Neural cell (in vitro differentiated cells): ENCODE data around the gene USH1C. TPM values are rescaled to one million over a fixed set of nuclear protein-coding genes. Genes with fewer than 3 reads are reported as not detected.

Experiments used
- H2AFZ ChIP-seq: fragments of 200-600, 300-800 bp; sonication (generic), shearing (Covaris generic); 2 replicates; pipeline ENCODE4 v1.6.0; 2014; ENCODE audit warnings: low read depth, mild to moderate bottlenecking, antibody characterized with exemption, low read length, moderate library complexity
- H3F3A ChIP-seq: fragments of 200-600 bp; shearing (Covaris generic); 2 replicates; pipeline ENCODE4 v1.6.1; 2016; ENCODE audit warnings: mild to moderate bottlenecking, moderate library complexity, mixed read lengths, antibody characterized with exemption, low read length; ENCODE audit not compliant: insufficient read depth, poor library complexity, severe bottlenecking
- H3K27ac ChIP-seq: fragments of 200-600, 300-800 bp; sonication (generic), shearing (Covaris generic); 2 replicates; pipeline ENCODE4 v1.5.1; 2014; ENCODE audit warnings: mild to moderate bottlenecking, low read length, moderate library complexity
- H3K27me3 ChIP-seq: fragments of 300-800, 200-600 bp; sonication (generic), shearing (Covaris generic); 2 replicates; pipeline ENCODE4 v1.6.0; 2014; ENCODE audit warnings: mild to moderate bottlenecking, low read depth, low read length, moderate library complexity; ENCODE audit not compliant: insufficient read depth
- H3K36me3 ChIP-seq: fragments of 300-800, 200-600 bp; sonication (generic), shearing (Covaris generic); 2 replicates; pipeline ENCODE4 v1.5.1; 2014; ENCODE audit warnings: mild to moderate bottlenecking, antibody characterized with exemption, low read length, moderate library complexity; ENCODE audit not compliant: insufficient read depth
- H3K4me2 ChIP-seq: fragments of 300-800, 200-600 bp; sonication (generic), shearing (Covaris generic); 2 replicates; pipeline ENCODE4 v1.6.0; 2014; ENCODE audit warnings: mild to moderate bottlenecking, low read length
- H3K4me3 ChIP-seq: fragments of 300-800, 200-600 bp; sonication (generic), shearing (Covaris generic); 2 replicates; pipeline ENCODE4 v1.5.1; 2014; ENCODE audit warnings: mild to moderate bottlenecking, low read length, moderate library complexity
- H3K79me2 ChIP-seq: fragments of 200-600 bp; shearing (Covaris generic); replicated peaks from 2 replicates; pipeline ENCODE4 v1.6.0; 2014; ENCODE audit warnings: mild to moderate bottlenecking, low read length, moderate library complexity; ENCODE audit not compliant: insufficient read depth
- H3K9ac ChIP-seq: fragments of 300-800, 200-600 bp; sonication (generic), shearing (Covaris generic); 2 replicates; pipeline ENCODE4 v1.6.1; 2016; ENCODE audit warnings: mild to moderate bottlenecking, low read length, mixed read lengths
- H3K9me2 ChIP-seq: fragments of 200-600 bp; shearing (Covaris generic); 2 replicates; pipeline ENCODE4 v1.6.1; 2016; ENCODE audit warnings: mild to moderate bottlenecking, low read length, mixed read lengths; ENCODE audit not compliant: insufficient read depth
- H3K9me3 ChIP-seq: fragments of 200-600, 300-800 bp; sonication (generic), shearing (Covaris generic); 2 replicates; pipeline ENCODE4 v1.6.1; 2016; ENCODE audit warnings: mild to moderate bottlenecking, mixed run types, low read length, moderate library complexity, mixed read lengths
- H4K20me1 ChIP-seq: fragments of 200-600 bp; shearing (Covaris generic); 2 replicates; pipeline ENCODE4 v1.6.1; 2016; ENCODE audit warnings: mild to moderate bottlenecking, mixed run types; ENCODE audit not compliant: insufficient read depth
- CTCF ChIP-seq: fragments of 450-650 bp; IDR thresholded peaks from 2 replicates; pipeline ENCODE4 v1.5.1; 2014; ENCODE audit warnings: antibody characterized with exemption, mild to moderate bottlenecking, moderate library complexity; ENCODE audit not compliant: poor library complexity, severe bottlenecking
- MXI1 ChIP-seq: fragments of 450-650 bp; conservative IDR thresholded peaks from 2 replicates; pipeline ENCODE4 v1.6.1; 2014; ENCODE audit warnings: antibody characterized with exemption, mild to moderate bottlenecking; ENCODE audit not compliant: poor library complexity, severe bottlenecking
- POLR2AphosphoS5 ChIP-seq: IDR thresholded peaks from 2 replicates; pipeline ENCODE4 v1.6.1; 2012
- RAD21 ChIP-seq: fragments of 450-650 bp; conservative IDR thresholded peaks from 2 replicates; pipeline ENCODE4 v1.6.1; 2014; ENCODE audit warnings: antibody characterized with exemption, mild to moderate bottlenecking, moderate library complexity
- REST ChIP-seq: IDR thresholded peaks from 2 replicates; pipeline ENCODE4 v1.6.1; 2012; ENCODE audit warnings: borderline replicate concordance
- SMC3 ChIP-seq: fragments of 450-650 bp; conservative IDR thresholded peaks from 2 replicates; pipeline ENCODE4 v1.6.1; 2014; ENCODE audit warnings: antibody characterized with exemption, mild to moderate bottlenecking, moderate library complexity; ENCODE audit not compliant: poor library complexity
- TAF1 ChIP-seq: IDR thresholded peaks from 2 replicates; pipeline ENCODE4 v1.6.1; 2012; ENCODE audit warnings: low read depth
- polyA plus RNA-seq: library from polyadenylated mRNA; depleted of rRNA; stranded (reverse); fragments of >200 nt; gene quantifications from 2 replicates; pipeline ENCODE4 v1.2.3, GENCODE V29; 2014

Gene USH1C
- polyA plus RNA-seq, 1 donor from 2014 or later, result 0.67 TPM

GRCh38 chr11:17472467-17472866 is 71.7 kb downstream of the USH1C start:
- no peaks in the 10 kb centered on the region for H3K36me3 ChIP-seq
- peaks cover 33% of the 10 kb centered on the region for H3K27me3 ChIP-seq
- no peak overlapping the region for H2AFZ ChIP-seq
- no peaks in the 10 kb centered on the region for H3K9me3 ChIP-seq
- H3K4me3 ChIP-seq, result no peak overlapping the region
- no peak overlapping the region for H3K9ac ChIP-seq
- no peak overlapping the region for H3K27ac ChIP-seq
- no peaks in the 10 kb centered on the region for H4K20me1 ChIP-seq
- no peak overlapping the region for H3K4me2 ChIP-seq
- no peaks in the 10 kb centered on the region for H3F3A ChIP-seq
- H3K9me2 ChIP-seq, result no peaks in the 10 kb centered on the region
- H3K79me2 ChIP-seq, result no peaks in the 10 kb centered on the region
- TF ChIP-seq TAF1, result no peak
- no peak for TF ChIP-seq POLR2AphosphoS5
- no peak for TF ChIP-seq RAD21
- no peak for TF ChIP-seq CTCF

- TF ChIP-seq POLR2AphosphoS5 (no peak), REST (no peak), MXI1 (no peak), SMC3 (no peak)
- H3K79me2 ChIP-seq, result no peaks in the 10 kb centered on the region
- no peak overlapping the region for H3K27ac ChIP-seq
- H3K36me3 ChIP-seq, result no peaks in the 10 kb centered on the region
- H3K27me3 ChIP-seq, result peaks cover 26% of the 10 kb centered on the region
- H3K4me2 ChIP-seq, result no peak overlapping the region
- no peaks in the 10 kb centered on the region for H3K9me3 ChIP-seq
- H3K4me3 ChIP-seq, result no peak overlapping the region
- no peaks in the 10 kb centered on the region for H3K9me2 ChIP-seq
- H3K9ac ChIP-seq, result no peak overlapping the region
- H3F3A ChIP-seq, result no peaks in the 10 kb centered on the region
- no peaks in the 10 kb centered on the region for H4K20me1 ChIP-seq
- H2AFZ ChIP-seq, result no peak overlapping the region
These were observed 72.7 kb downstream of the USH1C start for GRCh38 chr11:17471501-17471900.

GRCh38 chr11:17469998-17470397 is 74.2 kb downstream of the USH1C start:
- Histone ChIP-seq H2AFZ (no peak overlapping the region), H3K4me3 (no peak overlapping the region), H3K9me2 (no peaks in the 10 kb centered on the region), H4K20me1 (no peaks in the 10 kb centered on the region), H3K9ac (no peak overlapping the region), H3K79me2 (no peaks in the 10 kb centered on the region), H3K27me3 (peaks cover 11% of the 10 kb centered on the region), H3K36me3 (no peaks in the 10 kb centered on the region), H3K27ac (no peak overlapping the region), H3F3A (no peaks in the 10 kb centered on the region), H3K4me2 (no peak overlapping the region), H3K9me3 (no peaks in the 10 kb centered on the region)
- no peak for TF ChIP-seq MXI1
- TF ChIP-seq RAD21, result no peak
- TF ChIP-seq TAF1, result no peak
